ENCODE measurements around the gene GPRC6A.

GPRC6A gene

GRCh38 chr6:116779573-116780164, 49.2 kb downstream of the GPRC6A start:
- no peak for DNase-seq (ENCODE audit: low read depth in 2 of 2)

GRCh38 chr6:116773886-116774285, 55.0 kb downstream of the GPRC6A start:
- DNase-seq (ENCODE audit: low read depth in 2 of 2), result no peak

- no peak for DNase-seq (ENCODE audit: low read depth in 2 of 2)
Measured at GRCh38 chr6:116772450-116772849, 56.4 kb downstream of the GPRC6A start.

DNA sequence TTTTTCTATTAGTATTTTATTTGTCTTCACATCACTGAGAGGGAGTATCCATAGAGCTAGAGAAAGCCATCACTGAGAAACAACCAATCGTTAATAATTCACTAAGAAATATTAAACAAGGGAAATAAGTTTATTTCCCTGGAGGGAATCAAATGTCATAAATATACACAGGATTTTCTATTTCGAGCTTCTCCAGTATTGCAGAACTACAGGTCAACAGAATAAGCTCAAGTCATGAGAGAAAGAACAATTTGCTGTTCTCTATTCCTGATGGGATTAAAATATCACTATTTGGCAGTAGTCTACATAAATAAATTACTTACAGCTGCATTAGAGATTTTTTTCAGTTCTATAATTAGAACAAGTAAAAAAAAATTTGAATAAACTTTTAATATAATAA, 61.2 kb downstream of the GPRC6A start:
- no peak for DNase-seq (ENCODE audit: low read depth in 2 of 2)

DNA sequence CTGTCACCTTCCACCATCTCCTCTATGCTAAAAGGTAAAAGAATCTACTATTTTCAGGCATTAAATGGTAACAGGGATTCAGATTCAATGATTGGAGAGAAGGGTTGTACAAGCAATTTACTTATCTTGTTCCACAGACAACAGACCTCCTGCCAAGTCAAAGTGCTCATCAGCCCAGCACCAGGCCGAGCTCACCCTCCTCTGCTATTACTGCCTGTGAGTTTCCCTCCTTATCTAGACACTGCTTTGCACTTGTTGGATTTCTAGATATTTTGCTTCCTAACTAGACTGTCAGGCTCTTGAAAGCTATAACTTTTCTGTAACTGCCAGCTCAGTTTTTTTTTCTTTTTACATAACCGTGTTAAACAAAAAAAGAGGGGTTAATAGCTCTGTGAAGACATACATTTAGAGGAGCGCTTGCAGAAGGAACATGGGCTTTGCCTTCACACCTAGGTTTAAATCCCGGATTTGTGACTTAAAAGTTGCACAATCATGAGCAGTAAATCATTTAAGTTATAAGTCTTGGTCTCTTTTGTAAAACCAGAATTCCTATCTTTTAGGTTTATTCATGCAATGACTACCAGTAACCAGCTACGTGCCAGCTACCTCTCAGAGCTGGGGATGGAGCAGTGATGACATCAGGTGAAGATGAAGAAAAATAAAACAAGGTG, 62.2 kb downstream of the GPRC6A start:
- DNase-seq (ENCODE audit: low read depth in 2 of 2), result no peak

GRCh38 chr6:116764961-116765841, 63.7 kb downstream of the GPRC6A start, which contains the start of gene FAM162B:
TSS of gene FAM162B (minus strand) at chr6:116765719. CDS start at chr6:116765576, 143 bp downstream.
- DNase-seq (ENCODE audit: low read depth in 2 of 2), result no peak

DNA sequence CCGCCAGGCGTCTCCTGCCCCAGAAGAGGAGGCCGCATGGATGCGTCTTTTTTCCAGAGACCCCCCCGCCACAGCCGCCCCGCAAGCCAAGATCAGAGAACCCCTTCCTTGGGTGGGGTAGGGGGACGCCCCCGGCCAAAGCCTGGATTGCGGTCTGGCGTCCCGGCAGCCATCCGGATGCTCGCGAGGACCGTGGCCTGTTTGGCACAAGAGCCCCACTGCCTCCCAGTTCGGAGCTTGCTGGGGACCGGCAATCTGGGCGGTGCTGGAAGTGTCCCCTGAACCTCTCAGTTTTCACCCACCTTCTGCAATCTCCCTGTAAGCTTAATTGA, 64.3 kb downstream of the GPRC6A start:
- DNase-seq (ENCODE audit: low read depth in 2 of 2), result no peak

GRCh38 chr6:116763906-116764628, 64.8 kb downstream of the GPRC6A start:
- no peak for DNase-seq (ENCODE audit: low read depth in 2 of 2)

DNA sequence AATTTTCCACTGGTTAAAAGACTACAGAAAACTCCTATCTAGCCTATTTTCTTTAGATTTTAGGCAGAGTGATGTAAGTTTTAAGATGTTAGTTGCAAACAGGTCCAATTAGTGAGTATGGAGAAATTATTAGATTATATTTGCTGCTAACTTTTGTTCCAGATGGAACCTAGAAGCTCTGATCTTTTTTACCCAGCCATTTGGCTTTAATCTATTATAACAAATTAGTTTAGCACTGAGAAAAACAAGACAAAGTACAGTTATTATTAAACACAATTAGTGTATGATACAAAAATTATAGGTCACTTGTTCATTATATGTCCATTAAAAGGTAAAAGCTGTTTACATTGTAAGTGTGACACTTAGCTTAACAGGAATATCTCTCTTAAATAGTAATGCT, 65.8 kb downstream of the GPRC6A start:
- DNase-seq (ENCODE audit: low read depth in 2 of 2), result no peak

GRCh38 chr6:116762235-116762634, 66.6 kb downstream of the GPRC6A start:
- no peak for DNase-seq (ENCODE audit: low read depth in 2 of 2)

GRCh38 chr6:116761779-116762178, 67.1 kb downstream of the GPRC6A start:
- DNase-seq (ENCODE audit: low read depth in 2 of 2), result no peak

DNA sequence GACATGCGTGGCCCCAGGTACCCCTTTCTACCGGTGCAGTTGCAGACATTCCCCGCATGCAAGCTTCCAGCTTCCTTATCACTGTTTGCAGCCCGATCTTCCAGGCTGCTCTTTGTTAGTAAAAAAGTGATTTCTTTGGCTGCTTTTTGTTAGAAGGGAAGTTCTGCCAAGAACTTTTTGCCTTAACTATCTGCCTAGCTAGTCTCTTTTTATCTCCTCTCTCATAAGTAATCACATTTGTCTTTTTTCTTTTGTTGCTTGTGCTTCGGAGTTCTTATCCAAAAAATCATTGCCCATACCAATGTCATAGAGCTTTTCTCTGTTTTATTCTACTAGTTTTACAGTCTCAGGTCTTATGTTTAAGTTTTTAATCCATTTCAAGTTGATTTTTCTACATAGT, 83.7 kb downstream of the GPRC6A start:
- no peak for DNase-seq (ENCODE audit: low read depth in 2 of 2)

Measured in activated CD8-positive, alpha-beta memory T cell treated with anti-CD3 and anti-CD28 coated beads for 4 hours (primary cell).